Raji (cell line): ENCODE data around the gene PIK3AP1.

ENCODE experiments used
- POLR2A ChIP-seq: IDR thresholded peaks from 2 replicates; pipeline ENCODE4 v1.6.1; 2011; ENCODE audit warnings: low read depth, low read length, control low read depth; ENCODE audit not compliant: insufficient read depth

The PIK3AP1 gene

GRCh38 chr10:96577069-96577468, 143.2 kb downstream of the PIK3AP1 start:
- no peak for TF ChIP-seq POLR2A

DNA sequence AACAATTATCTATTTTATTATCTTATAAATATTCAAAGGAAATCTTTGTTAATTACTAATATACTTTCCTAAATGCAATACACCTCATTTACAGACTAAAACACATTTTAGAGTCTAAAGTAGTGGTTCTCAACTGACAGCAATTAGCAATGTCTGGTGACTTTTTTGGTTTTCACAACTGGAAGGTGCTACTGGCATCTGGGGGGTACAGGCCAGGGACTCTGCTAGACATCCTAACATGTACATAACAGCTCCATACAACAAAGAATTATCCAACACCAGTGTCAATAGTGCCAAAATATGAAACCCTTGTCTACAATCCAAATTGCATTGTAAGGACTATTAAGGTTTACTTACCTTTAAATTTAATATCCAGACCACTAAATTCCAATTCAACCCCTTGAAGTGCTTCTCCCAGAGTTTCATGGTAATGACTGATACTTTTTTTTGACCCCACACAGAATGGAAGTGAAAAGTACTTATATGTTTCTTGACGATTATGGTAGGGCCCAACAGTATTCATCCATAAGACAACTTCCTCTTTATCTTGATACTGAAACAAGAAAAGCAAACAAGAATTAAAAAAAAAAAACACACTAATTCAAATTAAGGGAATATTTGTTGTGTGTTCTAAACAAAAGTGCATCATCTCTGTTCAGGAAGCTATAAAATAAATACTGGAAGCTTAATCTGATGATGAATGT, 143.9 kb downstream of the PIK3AP1 start:
- no peak for TF ChIP-seq POLR2A

- no peak for TF ChIP-seq POLR2A
These were observed 147.3 kb downstream of the PIK3AP1 start for GRCh38 chr10:96573036-96573435.

DNA sequence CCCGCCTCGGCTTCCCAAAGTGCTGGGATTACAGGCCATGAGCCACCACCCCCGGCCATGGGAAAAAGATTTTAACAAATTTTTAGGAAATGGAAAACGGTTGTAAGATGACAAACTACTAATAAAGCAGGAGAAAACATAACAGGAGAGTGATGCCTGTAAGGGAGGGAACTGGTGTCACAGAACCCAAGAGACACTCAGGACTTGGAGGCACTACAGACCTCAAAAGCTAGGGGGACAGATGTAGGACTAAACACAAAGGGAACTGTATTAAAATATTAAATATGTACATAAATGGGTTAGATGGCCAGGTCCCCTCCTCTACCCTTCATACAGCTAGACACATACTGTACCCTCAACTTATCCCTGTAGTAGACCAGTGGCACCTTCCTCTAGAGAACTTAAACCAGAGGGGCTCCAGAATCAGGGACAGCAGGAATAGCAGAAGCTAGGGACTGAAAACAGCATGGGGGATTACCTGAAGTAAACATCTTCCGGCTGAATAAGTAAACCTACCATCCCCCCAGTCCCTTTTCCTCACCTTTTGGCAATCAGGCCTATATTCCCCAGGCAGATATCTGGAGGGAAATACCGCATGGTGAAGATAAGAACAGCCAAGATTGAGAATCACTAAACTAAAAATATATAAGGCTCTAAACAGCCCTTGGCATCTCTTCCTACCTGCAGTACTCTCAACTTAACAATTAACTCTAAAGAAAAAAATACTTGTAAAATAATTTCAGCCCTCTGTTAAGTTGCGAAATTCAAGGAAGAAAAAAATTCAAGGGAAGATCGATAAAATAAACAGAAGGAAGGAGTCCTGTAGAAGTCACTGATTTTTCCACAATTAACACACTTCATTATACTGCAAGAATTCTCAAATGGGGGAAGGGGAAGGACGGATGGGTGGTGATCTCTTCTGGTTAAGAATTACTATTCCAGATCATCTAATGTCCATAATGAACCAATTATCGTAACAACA, 149.0 kb downstream of the PIK3AP1 start:
- TF ChIP-seq POLR2A, result no peak

- no peak for TF ChIP-seq POLR2A
These were observed 149.8 kb downstream of the PIK3AP1 start for GRCh38 chr10:96570511-96570910.

DNA sequence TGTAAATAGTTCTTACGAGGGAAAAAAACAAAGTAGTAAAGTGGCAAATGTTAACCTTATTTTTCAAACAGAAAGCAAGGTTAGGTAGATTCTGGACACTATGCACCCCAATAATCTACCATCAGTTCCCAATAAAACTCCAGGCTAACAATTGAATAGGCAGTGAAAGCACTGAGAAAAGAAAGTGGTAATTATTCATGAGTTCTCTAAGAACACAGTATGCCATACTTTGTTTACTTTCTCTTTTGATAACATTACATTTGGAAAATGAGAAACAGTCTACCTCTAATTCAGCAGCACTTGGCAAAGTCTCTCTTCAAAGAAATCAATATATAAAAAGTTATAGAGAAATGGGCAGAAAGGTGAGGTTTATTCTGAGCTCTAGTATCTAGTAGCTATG, 151.9 kb downstream of the PIK3AP1 start:
- no peak for TF ChIP-seq POLR2A

DNA sequence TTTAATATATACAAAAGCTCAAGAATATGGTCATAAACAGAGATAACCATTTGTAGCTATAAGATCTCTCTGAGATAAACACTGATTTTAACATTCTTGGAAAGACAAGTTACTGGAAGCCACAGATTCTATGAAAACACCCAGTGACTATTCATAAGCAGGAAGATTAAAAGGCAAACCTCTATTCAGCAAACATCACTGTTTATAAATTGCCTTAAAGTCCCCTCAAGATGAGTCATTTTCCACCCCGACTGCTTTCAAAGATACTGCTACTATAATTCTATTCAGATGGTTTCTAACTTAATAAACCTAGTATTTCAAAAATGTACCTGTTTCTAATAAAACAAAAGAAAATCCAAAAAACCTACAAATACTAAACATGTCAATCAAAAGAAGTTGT, 154.5 kb downstream of the PIK3AP1 start:
- TF ChIP-seq POLR2A, result no peak

DNA sequence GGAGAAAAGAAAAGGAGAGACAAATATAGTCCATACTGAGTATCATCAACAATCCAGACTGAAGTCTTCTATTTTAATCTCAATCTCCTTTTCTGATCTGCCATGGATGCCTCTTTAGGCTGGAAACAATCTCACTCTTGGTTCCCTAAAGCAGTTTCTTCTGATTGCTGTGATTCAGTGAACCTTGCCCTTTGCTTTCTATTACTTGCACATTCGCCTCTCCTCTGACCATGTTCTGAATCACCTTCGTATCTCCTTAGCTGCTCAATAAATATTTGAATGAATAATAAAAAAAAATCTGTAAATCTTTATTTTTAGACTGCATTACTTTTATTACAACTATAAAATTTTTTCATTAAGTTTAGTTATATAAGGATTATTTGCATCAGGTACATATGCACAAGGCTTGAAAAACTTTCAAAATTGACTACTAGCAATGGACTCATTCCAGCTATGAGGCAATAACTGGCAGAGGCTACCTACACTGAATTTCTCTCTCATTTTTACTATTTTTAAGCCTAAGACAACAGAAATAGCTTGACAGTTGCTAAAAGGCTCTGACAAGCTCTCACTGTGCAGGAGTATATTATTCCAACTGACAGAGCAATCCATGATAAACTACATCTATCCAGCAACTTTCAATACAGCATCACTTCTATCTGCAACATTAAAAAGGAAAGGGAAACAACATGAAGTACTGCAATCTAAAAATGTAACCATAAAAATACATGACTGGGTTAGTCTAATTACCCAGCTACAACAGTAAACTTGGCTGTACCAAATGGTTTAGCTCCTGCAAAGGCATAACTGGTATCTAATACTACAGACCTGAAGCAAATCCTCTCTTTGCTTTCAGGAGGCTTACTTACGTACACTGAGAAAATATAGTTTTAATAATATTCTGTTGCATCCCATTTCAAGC, 159.1 kb downstream of the PIK3AP1 start:
- no peak for TF ChIP-seq POLR2A

GRCh38 chr10:96560489-96560888, 159.8 kb downstream of the PIK3AP1 start:
- TF ChIP-seq POLR2A, result no peak

GRCh38 chr10:96556003-96556402, 164.3 kb downstream of the PIK3AP1 start:
- no peak for TF ChIP-seq POLR2A

DNA sequence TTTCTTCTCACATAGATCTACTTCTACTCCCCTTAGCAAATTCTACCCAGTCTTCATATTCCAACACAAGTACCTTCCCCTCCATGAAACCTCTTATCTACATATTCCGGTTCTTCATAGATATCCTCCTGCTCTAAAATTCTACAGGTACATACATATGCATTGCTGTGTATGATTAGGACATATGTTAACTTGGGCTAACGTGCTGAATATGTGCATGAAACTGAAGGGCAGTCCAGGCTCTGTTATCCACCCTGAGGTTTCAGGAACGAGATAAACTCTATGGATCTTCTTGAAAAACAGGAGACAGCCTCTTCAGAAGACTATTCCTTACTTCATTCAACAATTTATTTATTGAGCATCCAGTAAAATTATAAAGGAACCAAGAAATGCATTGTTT, 165.0 kb downstream of the PIK3AP1 start:
- no peak for TF ChIP-seq POLR2A

GRCh38 chr10:96548589-96548988, 171.7 kb downstream of the PIK3AP1 start:
- no peak for TF ChIP-seq POLR2A
